GM21737 (cell line): ENCODE results near the gene ALDH1A2.

Source experiments
- ATAC-seq: cut with Tn5 transposase; IDR thresholded peaks from one replicate; pipeline ENCODE4 v1.9.1; 2021; ENCODE audit warnings: mild to moderate bottlenecking, moderate library complexity; ENCODE audit not compliant: unreplicated experiment

ALDH1A2 gene

DNA sequence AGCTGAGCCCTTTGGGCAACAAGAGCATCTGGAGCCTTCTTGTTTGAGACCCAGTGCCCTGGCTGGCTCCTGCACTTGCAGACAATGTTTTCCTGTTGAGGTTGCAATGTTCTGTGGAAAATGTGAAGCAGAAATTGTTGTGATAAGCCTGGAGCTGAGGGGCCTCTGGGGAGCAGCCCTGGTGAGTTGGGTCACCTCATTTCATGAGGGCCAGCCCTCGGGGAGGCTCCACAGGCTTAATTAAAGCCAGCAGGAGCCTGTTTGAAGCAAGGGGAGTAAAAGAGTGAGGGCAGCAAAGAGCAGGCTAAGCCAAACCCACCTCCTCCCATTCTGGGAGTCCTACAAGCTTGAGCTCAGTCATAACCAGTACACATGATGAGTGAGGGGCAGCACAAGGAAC, 154.3 kb downstream of the ALDH1A2 start:
- no peak for ATAC-seq

DNA sequence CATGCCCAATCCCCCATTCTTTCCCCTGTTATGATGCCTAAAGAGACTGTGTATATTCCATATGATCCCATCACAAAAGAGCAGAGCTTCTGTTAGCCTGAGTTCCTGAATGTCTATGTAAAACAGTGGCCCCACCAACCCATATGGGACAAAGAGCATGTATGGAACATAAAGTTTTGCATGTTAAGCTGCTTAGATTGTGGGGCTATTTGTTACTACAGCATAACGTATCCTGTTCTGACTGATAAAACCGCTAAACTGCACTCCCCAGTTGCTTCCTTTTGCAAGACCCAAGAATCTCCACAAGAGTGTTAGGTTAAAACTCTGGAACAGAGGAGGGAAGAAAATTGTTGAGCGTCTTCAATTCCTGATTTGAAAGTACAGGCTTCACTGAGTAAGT, 154.8 kb downstream of the ALDH1A2 start:
- ATAC-seq, result no peak

DNA sequence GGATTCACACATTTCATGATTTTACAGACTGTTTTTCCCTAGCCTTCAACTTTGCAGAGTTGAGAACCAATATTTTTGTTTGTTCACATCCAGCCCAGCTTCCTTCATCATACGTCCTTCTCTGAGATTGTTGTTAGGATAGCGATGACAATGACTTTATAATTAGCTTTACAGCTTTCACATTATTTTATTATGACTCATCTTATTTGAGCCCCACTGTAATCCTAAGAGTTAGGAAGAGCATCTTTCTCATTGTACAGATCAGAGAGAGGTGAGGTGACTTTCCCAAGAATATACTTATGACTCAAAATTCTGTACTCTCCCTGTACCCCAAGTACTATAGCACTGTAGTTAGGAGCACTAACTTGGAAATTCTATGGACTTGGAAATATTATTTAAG, 156.1 kb downstream of the ALDH1A2 start:
- no peak for ATAC-seq

DNA sequence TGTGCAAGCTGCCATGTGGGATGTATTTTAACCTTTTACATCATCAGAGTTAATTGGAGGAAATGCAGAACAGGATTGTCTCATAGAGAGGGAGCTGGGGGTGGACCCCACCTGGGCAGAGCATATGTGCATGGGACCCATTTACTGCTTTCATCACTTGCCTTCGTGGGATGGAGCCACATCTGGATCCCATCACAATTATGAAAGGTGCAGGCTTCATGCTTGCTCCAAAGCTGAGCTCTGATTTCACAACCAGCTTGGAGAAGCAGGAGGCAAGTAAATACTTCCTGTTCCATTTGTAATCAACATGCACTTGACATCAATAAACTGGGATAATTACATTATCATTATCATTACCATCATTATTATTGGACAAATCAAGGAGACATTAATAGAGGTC, 161.9 kb downstream of the ALDH1A2 start:
- no peak for ATAC-seq
